GM12878 (cell line): ENCODE measurements around the gene LSM7. TPM values are rescaled to one million over a fixed set of nuclear protein-coding genes. Genes with fewer than 3 reads are reported as not detected.

Source experiments
- ATAC-seq: fragments of 200-7000 bp; cut with Tn5 transposase; 3 replicates; pipeline ENCODE4 v1.9.1; 2020; ENCODE audit warnings: mild to moderate bottlenecking, moderate library complexity
- BruUV-seq: library from RNA; stranded (reverse); fragments of 400-500 nt; replicated peaks from 2 replicates; lab custom pipeline; 2021; lab: Mats Ljungman, UMichigan
- CTCF ChIA-PET: fragments of 300-600 bp; sonication (Branson Sonifier 250); formaldehyde crosslinking; extraction: SDS; loops from one replicate; lab custom pipeline; 2021; ENCODE audit warnings: inconsistent platforms; lab: Yijun Ruan, JAX
- POLR2A ChIA-PET: fragments of 350-600 bp; formaldehyde crosslinking; extraction: SDS; loops from one replicate; lab custom pipeline; 2021; ENCODE audit warnings: inconsistent platforms; lab: Charles Lee
- RAD21 ChIA-PET: fragments of 300-600 bp; sonication (Branson Sonifier 250); formaldehyde crosslinking; loops from one replicate; lab custom pipeline; 2023; ENCODE audit warnings: antibody characterized with exemption; ENCODE audit not compliant: unreplicated experiment; lab: Charles Lee
- SMC1A ChIA-PET: fragments of 300-600 bp; sonication (Branson Sonifier 250); formaldehyde crosslinking; loops from one replicate; lab custom pipeline; 2023; ENCODE audit not compliant: unreplicated experiment, uncharacterized antibody; lab: Charles Lee
- DNase-seq: peaks from one replicate; pipeline ENCODE4 v3.0.0-alpha.2; 2011; ENCODE audit warnings: low read depth, low spot score
- FAIRE-seq: peaks from 3 replicates; lab custom pipeline; 2011; peaks lifted over from hg19 to GRCh38; lab: Jason Lieb, UNC
- H2AFZ ChIP-seq: 2 replicates; pipeline ENCODE4 v1.6.0; 2011; ENCODE audit warnings: low read depth, low read length, control low read depth; ENCODE audit not compliant: control insufficient read depth
- H3K27ac ChIP-seq: 2 replicates; pipeline ENCODE4 v1.5.1; 2011; ENCODE audit warnings: control low read depth; ENCODE audit not compliant: control insufficient read depth, insufficient read depth
- H3K27me3 ChIP-seq, 2 experiments: replicated peaks in 1 of 2; 2 replicates each; pipeline versions ENCODE4 v1.6.0 to v1.6.1; 2011; ENCODE audit warnings: low read length in 1 of 2; ENCODE audit not compliant: control insufficient read depth in 2 of 2, insufficient read depth in 2 of 2
- H3K36me3 ChIP-seq, 2 experiments: 2 replicates each; pipeline ENCODE4 v1.5.1; 2011; ENCODE audit warnings: low read length in 1 of 2; ENCODE audit not compliant: control insufficient read depth in 2 of 2, insufficient read depth in 2 of 2
- H3K4me1 ChIP-seq: 2 replicates; pipeline ENCODE4 v1.6.1; 2011; ENCODE audit warnings: mild to moderate bottlenecking, low read length, moderate library complexity, mixed read lengths; ENCODE audit not compliant: control insufficient read depth, insufficient read depth
- H3K4me2 ChIP-seq: 2 replicates; pipeline ENCODE4 v1.6.0; 2011; ENCODE audit warnings: control low read depth; ENCODE audit not compliant: control insufficient read depth, insufficient read depth
- H3K4me3 ChIP-seq: fragments of 200-600 bp; sonication (generic); 2 replicates; pipeline ENCODE4 v1.5.1; 2016
- H3K79me2 ChIP-seq: 2 replicates; pipeline ENCODE4 v1.6.0; 2011; ENCODE audit warnings: low read length; ENCODE audit not compliant: control insufficient read depth, insufficient read depth
- H3K9ac ChIP-seq: 2 replicates; pipeline ENCODE4 v1.8.0; 2011; ENCODE audit warnings: low read length, control low read depth, mixed read lengths; ENCODE audit not compliant: control insufficient read depth, insufficient read depth
- H3K9me3 ChIP-seq: replicated peaks from 3 replicates; pipeline ENCODE4 v1.5.1; 2011; ENCODE audit warnings: mild to moderate bottlenecking, low read length; ENCODE audit not compliant: control insufficient read depth, insufficient read depth
- H4K20me1 ChIP-seq: 2 replicates; pipeline ENCODE4 v1.6.0; 2011; ENCODE audit not compliant: control insufficient read depth, insufficient read depth
- CREB1 ChIP-seq: IDR thresholded peaks from 2 replicates; pipeline ENCODE4 v1.6.1; 2012; ENCODE audit warnings: low read depth, mild to moderate bottlenecking, inconsistent platforms
- ELK1 ChIP-seq: IDR thresholded peaks from 2 replicates; pipeline ENCODE4 v1.6.1; 2012; ENCODE audit warnings: low read depth, low read length, improper control_type of control experiment
- IKZF1 ChIP-seq: fragments of 450-650 bp; conservative IDR thresholded peaks from 2 replicates; pipeline ENCODE4 v1.6.1; 2017; ENCODE audit warnings: antibody characterized with exemption, mild to moderate bottlenecking
- JUNB ChIP-seq: IDR thresholded peaks from 2 replicates; pipeline ENCODE4 v1.6.1; 2016; ENCODE audit warnings: antibody characterized with exemption, mild to moderate bottlenecking
- KLF5 ChIP-seq: fragments of 450-650 bp; IDR thresholded peaks from 2 replicates; pipeline ENCODE4 v1.6.1; 2014; ENCODE audit warnings: mild to moderate bottlenecking; ENCODE audit not compliant: partially characterized antibody
- MEF2A ChIP-seq: IDR thresholded peaks from 2 replicates; pipeline ENCODE4 v1.6.1; 2011; ENCODE audit warnings: low read depth, mild to moderate bottlenecking, low read length, moderate library complexity; ENCODE audit not compliant: insufficient read depth
- RELB ChIP-seq: fragments of 450-650 bp; IDR thresholded peaks from 2 replicates; pipeline ENCODE4 v1.6.1; 2017; ENCODE audit warnings: low read depth, mild to moderate bottlenecking, moderate library complexity
- TBL1XR1 ChIP-seq: IDR thresholded peaks from 2 replicates; pipeline ENCODE4 v1.6.1; 2012; ENCODE audit warnings: low read depth, low read length, improper control_type of control experiment
- WRNIP1 ChIP-seq: IDR thresholded peaks from 2 replicates; pipeline ENCODE4 v1.6.1; 2011; ENCODE audit warnings: low read depth, low read length, improper control_type of control experiment, borderline replicate concordance
- ZBTB33 ChIP-seq: fragments of 450-650 bp; IDR thresholded peaks from 2 replicates; pipeline ENCODE4 v1.6.1; 2017; ENCODE audit warnings: mild to moderate bottlenecking
- WGBS: methylation state at CpG from one replicate; pipeline ENCODE4 v1.1.6; 2016; ENCODE audit warnings: low lambda C conversion rate; ENCODE audit not compliant: insufficient replicate concordance, insufficient coverage; ENCODE audit errors: missing lambda C conversion rate; 5-methylcytosine and 5-hydroxymethylcytosine counted together
- in situ Hi-C: fragments of 300-500 bp; cut with MboI; formaldehyde crosslinking; loops from 9 replicates; pipeline ENCODE4 v1.14.3; 2018; ENCODE audit warnings: mixed read lengths
- intact Hi-C: fragments of 100-400 bp; cut with micrococcal nuclease; formaldehyde crosslinking; loops from one replicate; pipeline ENCODE4 v1.14.2; 2022; ENCODE audit not compliant: unreplicated experiment
- polyA plus RNA-seq, 11 experiments: library from polyadenylated mRNA; depleted of rRNA in 4 of 11; unstranded in 6 of 11; stranded (reverse) in 5 of 11; fragments of >200 nt; fragmentation: Nextera tagmentation in 4 of 11; fragmentation: Illumina TruSeq in 1 of 11; extraction: Ambion mirVana in 4 of 11; extraction: Trizol in 1 of 11; gene quantifications; 1 replicate in 1 of 11; 2 replicates in 10 of 11; pipeline versions ENCODE4 v1.2.1 to v1.2.3, GENCODE V29; 2011 to 2016; ENCODE audit warnings: inconsistent platforms in 2 of 11, missing spikeins in 2 of 11, low read depth in 1 of 11
- total RNA-seq, 4 experiments: library from RNA; depleted of rRNA in 3 of 4; stranded (reverse); fragments of >200 nt in 3 of 4; fragmentation: Illumina TruSeq in 1 of 4; extraction: Trizol in 1 of 4; gene quantifications; 2 replicates each; pipeline versions ENCODE4 v1.2.1 to v1.2.3, GENCODE V29; 2013 to 2021

The LSM7 gene
- total and polyA plus RNA-seq, 10 of the 15 experiments (the other 5 are each of a cell fraction or from before 2014, with no cell fraction given): 24.4 to 424 (median 217) TPM

GRCh38 chr19:2300533-2300932 lies 27.9 kb downstream of the LSM7 start:
- FAIRE-seq (no peak), ATAC-seq (no peak), DNase-seq (no peak)
- H3K27me3 ChIP-seq: peaks cover 5 to 9% of the 10 kb centered on the region in 2 experiments
- peaks cover 3% of the 10 kb centered on the region; the same call in 1 of the 2 replicates for H3K4me1 ChIP-seq
- no peaks in the 10 kb centered on the region for H4K20me1 ChIP-seq
- H3K9me3 ChIP-seq: no peaks in the 10 kb centered on the region
- intact Hi-C loops (no loop called here), in situ Hi-C loops (no loop called here)
- no peak overlapping the region for H2AFZ ChIP-seq
- H3K4me2 ChIP-seq: no peak overlapping the region
- BruUV-seq: no TSS peak
- no peaks in the 10 kb centered on the region for H3K36me3 ChIP-seq
- no peak overlapping the region for H3K4me3 ChIP-seq
- CTCF ChIA-PET: no interaction called here
- no peak overlapping the region for H3K9ac ChIP-seq
- TF ChIP-seq TBL1XR1: no peak
- TF ChIP-seq ELK1: no peak
- no peak for TF ChIP-seq RELB
- TF ChIP-seq WRNIP1: no peak
- no peak for TF ChIP-seq JUNB
- TF ChIP-seq CREB1: no peak
- no peak for TF ChIP-seq MEF2A
- no peak for TF ChIP-seq IKZF1
- TF ChIP-seq ZBTB33: no peak
- TF ChIP-seq KLF5: no peak
- SMC1A ChIA-PET: no interaction called here
- RAD21 ChIA-PET: no interaction called here
- no peaks in the 10 kb centered on the region for H3K79me2 ChIP-seq
- H3K27ac ChIP-seq: no peak overlapping the region
- POLR2A ChIA-PET: no interaction called here
- WGBS: 52% methylated on average over 13 of the region's 17 CpGs
